Stimulated activated CD4-positive, alpha-beta T cell treated with anti-CD3 and anti-CD28 coated beads, Interleukin-1b, Interleukin-23, amount 100 ng/mL, for 1 hour (primary cell): Measurements from ENCODE around the gene CACNA1B.
"Not testable (repeated sequence)": the region's sequence is repeated elsewhere in the genome, so short reads cannot be mapped to it uniquely, and the experiment has no call there.

Experiments
- DNase-seq, 2 donors: peaks; one replicate each; pipeline ENCODE4 v3.0.0-alpha.2; 2020; ENCODE audit warnings: low read depth in 2 of 2

CACNA1B gene

GRCh38 chr9:137877506-137878122 lies at the start of gene CACNA1B:
Gene CACNA1B, plus strand, starts transcription at chr9:137877782. Its CDS starts 152 bp downstream, at chr9:137877934.
- not testable (repeated sequence) for DNase-seq

GRCh38 chr9:137827908-137828526 lies 49.6 kb upstream of the CACNA1B start:
- DNase-seq: no peak

GRCh38 chr9:137828527-137829259 lies 48.9 kb upstream of the CACNA1B start:
- DNase-seq: no peak

GRCh38 chr9:137829260-137829996 lies 48.2 kb upstream of the CACNA1B start:
- no peak for DNase-seq

DNA sequence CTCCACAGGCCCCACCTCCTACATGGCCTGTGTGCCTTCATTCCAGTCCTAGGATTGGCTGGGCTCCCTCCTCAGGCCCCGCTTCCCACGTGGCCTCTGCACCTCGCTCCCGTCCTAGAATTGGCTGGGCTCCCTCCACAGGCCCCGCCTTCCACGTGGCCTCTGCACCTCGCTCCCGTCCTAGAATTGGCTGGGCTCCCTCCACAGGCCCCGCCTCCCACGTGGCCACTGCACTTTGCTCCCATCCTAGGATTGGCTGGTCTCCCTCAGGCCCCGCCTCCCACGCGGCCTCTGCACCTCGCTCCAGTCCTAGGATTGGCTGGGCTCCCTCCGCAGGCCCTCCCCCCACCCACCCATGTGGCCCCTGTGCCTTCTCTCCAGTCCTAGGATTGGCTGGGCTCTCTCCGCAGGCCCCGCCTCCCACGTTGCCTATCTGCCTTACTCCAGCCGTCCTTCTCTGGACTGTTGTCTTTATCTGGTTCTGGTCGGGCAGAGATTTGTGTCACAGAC lies 45.3 kb upstream of the CACNA1B start:
- DNase-seq: no peak

DNA sequence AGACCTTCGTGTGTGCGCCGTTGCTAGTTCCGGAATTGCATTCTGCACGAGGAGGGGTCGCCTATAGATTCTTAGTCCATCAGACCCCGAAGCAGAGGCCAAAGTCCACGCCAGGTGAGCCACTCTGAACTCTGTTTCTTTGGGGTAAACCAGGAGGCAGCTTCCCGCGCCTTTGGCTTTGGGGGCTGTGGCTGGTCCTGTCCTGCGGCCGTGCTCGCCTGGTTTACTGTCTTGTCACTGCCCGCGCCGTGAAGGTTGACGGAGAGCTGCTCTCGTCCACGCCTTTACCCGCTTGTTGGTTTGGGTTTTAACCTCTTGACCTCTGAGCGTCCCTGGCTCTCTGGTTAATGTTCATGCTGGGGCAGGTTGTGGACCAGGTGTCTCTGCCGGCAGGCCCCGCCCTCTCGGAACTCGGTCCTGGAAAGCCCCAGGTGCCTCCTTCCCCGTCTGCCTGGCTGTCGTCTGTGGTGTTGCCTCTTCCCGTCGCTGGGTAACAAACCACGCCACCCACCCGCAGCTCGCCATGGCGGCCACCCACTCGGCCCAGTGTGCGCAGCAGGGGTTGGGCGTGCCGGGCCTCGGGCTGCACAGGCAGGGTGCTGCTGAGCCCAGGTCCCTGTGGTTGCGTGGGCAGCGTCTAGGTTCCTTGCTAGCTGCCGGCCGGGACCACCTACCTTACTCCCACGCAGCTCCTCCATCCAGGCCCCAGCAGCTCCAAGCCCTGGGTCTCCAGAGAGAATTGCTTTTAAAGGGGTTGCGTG lies 44.6 kb upstream of the CACNA1B start:
- DNase-seq: no peak

DNA sequence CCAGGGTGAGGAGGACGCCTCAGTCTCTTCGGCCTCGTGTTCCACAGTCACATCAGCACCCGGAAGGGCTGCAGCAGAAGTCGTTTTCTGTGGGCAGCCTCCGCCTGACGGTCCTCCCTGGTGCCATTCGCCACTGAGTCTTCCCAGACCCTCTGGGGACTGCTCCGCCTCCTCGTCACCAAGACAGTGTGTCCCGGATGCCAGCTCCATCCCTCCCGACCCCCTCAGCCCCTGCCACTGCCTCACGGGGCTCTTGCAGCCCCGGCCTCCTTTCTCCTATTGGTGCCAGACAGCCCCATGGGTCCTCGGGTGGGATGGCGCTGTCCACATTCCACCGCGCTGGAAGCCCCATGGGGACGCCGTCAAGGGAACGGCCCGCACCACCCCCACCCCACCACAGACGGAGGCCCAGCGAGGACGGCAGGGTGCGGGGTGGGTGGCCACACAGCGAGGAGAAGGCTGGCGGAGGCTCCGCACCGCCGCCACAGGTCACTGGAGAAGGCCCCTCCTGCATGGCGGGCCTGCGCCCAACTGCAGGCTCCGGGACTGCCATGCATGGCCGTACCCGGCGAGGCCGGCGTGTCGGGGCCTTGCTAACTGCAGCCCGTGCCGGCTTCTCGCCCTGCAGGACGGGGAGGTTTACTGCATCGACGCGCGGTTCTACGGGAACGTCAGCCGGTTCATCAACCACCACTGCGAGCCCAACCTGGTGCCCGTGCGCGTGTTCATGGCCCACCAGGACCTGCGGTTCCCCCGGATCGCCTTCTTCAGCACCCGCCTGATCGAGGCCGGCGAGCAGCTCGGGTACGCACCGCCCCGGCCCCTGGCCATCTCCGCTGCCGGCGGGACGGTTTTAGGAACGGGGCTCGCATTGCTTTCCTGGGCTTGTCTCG lies 43.6 kb upstream of the CACNA1B start:
- no peak for DNase-seq

GRCh38 chr9:137834846-137835546 lies 42.6 kb upstream of the CACNA1B start:
- DNase-seq: no peak

DNA sequence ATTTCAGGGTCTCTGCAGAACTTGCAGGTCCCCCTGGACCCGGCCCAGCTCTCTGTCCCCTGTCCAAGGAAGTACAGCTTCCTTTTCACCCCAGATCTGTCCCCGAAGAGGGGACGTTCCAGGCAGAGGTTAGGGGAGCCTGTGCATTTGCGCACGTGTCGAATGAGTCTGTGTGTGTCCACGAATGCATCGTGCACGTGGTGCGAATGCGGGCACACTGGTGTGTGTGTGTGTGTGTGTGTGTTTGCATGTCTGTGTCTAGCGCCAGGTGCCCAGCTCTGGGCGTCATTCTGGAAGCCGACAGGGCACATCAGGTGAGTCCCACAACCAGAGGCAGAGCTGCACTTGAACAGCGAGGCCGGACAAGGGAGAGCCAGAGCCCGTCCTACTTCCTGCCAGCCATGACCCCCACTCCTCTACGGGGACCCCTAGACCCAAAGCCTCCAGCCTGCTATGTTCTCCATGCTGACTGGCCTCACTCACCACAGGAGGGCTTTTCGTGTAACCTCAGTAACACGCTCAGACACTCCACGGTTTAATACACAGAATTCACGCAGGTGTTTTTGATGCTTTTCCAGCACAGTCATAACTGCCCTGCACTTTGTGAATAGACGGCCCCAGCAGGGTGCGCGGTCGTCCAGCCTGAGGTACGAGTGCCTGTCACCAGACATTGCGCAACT lies 41.3 kb upstream of the CACNA1B start:
- no peak for DNase-seq

DNA sequence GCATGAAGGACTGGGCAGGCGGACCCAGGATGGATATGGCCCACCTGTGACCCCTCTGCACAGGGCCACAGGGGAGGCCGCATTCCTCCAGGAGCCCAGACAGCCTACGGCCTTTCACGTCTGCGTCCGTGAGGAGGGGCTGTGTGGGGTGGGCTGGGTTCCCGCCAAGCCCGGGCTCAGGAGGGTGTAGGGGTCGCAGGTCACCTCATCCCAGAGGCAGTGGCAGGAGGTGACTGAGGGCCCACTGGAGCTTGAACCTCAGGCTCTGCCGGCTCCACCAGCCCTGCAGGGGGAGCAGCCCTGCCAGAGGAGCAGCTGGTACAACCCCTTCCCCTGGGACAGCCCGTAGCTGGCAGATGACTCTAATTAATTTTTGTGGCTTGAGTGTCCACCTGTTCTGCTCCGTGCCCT lies 40.7 kb upstream of the CACNA1B start:
- DNase-seq: no peak

GRCh38 chr9:137837345-137838278 lies 40.0 kb upstream of the CACNA1B start:
- DNase-seq: no peak

DNA sequence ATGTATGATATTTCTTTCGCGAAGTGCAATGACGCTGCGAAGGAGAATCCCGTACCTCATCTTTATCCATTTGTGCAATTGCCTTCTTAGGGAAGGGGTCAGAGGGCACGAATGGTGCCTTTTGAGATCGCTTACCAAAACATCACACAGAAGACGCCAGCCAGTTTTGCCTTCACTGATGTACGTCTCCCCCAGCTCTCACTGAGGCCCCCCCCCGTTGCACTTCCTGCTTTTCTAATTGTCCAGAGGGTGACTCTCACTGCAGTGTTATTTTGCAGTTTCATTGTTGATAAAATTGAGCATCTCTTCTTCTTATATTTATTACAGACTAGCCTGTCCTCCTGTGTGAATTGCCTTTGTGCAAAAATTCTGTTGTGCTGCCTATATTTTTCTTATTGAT lies 39.0 kb upstream of the CACNA1B start:
- DNase-seq: no peak

DNA sequence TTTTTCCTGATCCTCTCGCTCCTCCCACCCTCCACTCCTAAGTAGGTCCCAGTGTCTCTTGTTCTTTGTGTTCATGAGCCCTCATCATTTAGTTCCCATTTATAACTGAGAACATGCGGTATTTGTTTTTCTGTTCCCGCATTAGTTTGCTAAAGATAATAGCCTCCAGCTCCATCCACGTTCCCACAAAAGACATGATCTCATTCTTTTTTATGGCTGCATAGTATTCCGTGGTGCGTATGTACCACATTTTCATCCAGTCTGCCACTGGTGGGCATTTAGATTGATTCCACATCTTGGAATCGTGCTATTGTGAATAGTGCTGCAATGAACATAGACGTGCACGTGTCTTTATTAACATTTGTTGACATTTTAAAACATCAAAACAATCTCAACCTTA lies 34.2 kb upstream of the CACNA1B start:
- no peak for DNase-seq

DNA sequence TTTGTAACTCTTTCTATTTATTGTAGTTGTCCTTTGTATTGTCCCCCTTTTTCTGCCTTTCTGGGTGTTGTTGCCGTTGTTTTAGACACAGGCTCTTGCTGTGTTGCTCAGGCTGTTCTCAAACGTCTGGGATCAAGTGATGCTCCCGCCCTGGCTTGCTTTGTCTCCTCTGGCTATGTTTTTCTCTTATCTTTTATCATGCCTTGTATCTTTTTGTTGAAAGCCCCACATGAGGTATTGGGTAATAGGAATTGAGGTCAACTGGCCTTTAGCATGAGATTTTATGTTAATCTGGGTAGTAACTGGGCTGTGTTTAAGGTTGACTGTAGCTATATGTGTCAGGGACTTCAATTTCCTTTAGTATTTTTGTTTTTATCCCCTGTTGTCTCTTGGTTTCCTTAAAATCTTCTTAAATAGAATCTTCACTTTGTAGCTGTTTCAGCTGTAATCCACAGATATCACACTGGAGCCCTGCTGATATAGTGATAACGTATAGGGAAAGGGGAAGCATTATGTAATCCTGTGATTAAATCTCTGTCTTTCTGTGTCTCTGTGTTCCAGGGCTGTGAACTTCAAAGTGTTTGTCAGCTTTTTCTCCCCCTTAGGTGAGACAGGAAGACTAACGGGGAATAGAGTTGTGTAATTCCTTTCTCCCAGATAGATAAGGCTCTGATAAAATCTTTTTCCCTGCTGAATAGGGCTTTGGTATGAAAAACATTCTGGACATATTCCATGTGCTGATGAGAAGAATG lies 25.9 kb upstream of the CACNA1B start:
- no peak for DNase-seq

DNA sequence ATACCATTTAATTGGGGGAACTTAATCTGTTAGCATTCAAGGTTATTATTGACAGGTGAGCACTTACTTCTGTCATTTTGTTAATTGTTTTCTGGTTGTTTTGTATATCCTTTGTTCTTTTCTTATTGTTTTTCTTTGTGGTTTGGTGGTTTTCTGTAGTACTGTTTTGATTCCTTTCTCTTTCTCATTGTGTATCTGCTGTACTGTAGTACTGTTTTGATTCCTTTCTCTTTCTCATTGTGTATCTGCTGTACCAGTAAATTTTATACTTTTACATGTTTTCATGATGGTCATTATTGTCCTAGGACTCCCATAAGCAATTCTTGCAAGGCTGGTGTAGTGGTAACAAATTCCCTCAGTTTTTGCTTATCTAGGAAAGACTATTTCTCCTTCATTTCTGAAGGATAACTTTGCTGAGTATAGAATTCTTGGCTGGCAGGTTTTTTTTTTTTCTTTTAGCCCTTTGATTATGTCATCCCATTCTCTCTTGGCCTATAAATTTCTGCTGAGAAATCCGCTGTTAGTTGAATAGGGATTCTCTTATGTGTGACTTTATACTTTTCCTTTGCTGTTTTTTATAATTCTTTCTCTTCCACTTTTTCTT lies 24.1 kb upstream of the CACNA1B start:
- DNase-seq: no peak

DNA sequence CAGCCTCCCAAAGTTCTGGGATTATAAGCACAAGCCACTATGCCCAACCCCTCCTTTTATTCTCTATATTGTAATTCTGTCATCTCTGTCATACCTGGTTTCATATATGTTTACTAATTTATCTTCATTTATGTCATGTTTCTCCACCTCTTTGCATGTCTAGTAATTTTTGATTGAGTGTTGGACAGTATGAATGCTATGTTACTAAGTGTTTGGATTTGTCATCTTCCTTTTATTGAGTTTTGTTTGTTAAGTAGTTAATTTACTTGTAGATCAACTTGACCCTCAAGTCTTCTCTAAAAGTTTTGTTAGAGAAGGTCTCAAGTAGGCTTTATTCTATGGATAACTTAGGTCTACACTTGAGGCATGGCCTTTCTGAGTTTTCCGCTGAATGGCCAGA lies 17.2 kb upstream of the CACNA1B start:
- no peak for DNase-seq

GRCh38 chr9:137865581-137866145 lies 11.9 kb upstream of the CACNA1B start:
- no peak for DNase-seq
